Stimulated activated CD8-positive, alpha-beta memory T cell treated with anti-CD3 and anti-CD28 coated beads, Interleukin-12 subunit alpha, Interleukin-12 subunit beta, amount 100 ng/mL, for 24 hours (primary cell): ENCODE data around the gene MAPKAP1.
"Not testable (repeated sequence)": the region's sequence is repeated elsewhere in the genome, so short reads cannot be mapped to it uniquely, and the experiment has no call there.

ENCODE experiments used
- DNase-seq: peaks from one replicate; pipeline ENCODE4 v3.0.0-alpha.2; 2020; ENCODE audit errors: extremely low read depth

Gene MAPKAP1

DNA sequence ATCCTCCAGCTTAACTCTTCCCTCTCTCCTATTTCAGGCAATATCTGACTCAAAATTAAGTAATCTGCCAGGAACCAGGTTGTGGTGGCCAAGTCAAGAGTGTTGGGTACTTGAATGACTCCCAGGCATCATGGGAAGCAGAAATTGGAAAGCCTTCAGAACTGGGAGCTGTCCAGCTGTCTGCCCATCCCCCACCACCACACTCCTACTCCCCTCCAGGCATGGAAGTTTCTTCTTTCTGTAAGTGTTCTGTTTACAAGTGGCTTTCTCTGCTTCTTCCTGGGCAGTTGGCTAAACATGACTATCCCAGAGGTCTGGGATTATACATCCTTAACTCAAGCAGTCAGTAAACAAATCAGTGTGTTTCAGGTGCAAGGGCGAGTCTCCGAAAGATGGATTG lies 25.6 kb upstream of the MAPKAP1 start:
- DNase-seq = no peak

DNA sequence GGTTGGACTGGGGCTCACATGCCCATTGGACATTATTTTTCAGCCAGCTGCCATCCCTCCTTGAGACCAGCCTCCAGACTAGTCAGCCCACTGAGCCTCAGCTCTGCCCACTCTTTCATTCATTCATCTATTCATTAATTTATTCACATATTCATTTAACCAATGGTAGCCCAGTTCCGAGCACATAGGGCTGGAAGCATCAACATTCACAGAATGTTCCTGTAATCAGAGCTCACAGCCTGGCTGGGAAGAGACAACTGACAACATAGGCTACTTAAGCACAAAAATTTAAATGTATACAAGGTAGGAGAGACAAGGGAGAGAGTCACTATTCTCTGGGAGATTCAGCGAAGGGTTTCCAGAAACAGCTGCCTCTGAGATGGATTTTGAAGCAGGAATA lies 23.2 kb upstream of the MAPKAP1 start:
- DNase-seq = no peak

DNA sequence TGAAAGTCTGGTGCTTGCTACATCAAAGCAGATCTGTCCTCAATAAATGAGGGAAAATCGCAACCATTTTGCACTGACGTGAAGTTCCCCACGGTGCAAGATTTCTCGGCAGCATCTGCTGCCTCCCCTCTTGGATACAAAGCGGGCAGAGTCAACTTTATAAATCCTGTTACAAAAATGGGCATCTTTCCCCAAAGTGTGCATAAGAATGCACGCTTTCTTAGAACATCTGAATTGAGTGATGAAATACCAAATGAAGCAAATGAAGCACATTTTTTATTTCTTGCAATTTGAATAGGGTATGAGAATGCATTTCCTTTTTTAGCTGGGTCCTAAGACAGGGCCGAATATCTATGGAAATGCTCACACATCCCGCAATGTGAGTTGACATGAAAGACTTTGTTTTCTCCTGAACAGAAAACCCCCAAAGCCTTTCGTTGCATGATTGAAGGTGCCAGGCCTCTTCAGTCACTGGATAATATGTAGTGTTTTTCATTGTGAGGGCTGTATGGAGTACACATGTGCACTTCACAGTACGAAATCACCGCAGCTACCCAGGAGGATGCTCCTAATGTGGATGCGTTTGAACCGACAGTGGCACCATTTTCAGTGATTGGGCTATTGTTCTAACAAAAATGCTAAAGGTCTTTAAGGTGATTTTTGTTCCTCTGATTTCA lies 19.6 kb upstream of the MAPKAP1 start:
- DNase-seq = no peak

DNA sequence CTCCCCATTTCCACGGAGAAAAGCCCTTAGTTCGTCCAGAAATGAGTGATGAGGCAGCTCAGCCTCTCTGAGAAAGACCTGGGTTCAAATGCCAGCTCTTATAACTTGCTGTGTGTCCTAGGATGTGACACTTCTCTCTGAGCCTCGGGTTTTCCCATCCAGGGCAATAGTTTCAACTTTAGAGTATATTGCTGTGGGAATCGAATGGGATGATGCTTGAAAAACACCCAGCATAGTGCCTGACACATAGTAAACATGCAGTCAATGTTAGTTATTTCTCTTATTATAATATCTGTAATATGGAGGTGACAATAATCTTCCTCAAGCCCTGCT lies 430 bp upstream of the MAPKAP1 start:
- no peak for DNase-seq

DNA sequence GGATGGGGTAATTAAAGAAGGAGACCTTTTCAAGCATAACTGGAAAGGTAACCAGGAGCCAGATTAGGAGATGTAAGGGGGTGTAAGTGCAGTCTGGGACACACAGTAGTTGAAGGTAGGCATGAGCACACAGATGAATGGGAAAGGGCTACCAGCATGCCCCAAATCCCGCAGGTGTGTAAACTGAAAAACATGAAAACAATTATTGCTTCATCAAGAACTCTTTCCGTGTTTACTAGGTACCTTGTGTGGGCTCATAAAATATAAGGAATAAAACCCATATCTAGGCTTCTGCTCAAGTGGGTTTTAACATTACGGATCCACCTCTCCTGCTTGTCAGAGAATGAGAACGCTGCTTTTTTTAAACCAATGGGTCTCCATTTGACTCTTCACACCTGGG lies 1.1 kb downstream of the MAPKAP1 start:
- no peak for DNase-seq

DNA sequence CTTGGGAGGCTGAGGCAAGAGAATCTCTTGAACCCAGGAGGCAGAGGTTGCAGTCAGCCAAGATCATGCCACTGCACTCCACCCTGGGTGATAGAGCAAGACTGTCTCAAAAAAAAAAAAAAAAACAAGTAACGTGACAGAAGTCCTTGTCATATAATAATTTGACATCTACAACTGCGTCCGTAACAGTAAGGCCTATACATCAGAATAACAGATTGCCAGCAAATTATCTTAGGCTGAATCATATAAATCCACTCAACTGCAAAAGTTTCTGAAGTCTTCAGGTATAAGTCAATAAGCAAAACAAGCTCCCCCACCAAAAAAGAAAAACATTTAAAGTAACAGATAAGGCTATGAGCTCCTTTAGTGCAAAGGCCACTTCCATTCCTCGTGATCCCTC lies 3.3 kb downstream of the MAPKAP1 start:
- DNase-seq = no peak

DNA sequence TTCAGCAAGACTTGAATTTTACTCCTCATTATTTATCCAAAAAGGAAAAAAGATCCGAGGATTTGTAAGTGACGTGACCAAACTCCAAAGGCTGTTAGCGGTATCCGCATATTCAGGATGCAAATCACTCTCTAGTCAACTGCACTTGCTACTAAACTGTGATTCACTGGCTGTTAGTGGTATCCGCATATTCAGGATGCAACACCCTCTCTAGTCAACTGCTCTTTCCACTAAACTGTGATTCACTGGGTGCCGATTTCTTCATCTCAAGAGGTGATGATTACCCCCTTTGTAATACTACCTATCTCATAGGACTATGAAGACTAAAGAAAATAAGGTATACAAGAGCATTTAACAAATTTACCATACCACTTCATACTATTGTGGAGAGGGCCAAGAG lies 5.7 kb downstream of the MAPKAP1 start:
- DNase-seq = no peak

DNA sequence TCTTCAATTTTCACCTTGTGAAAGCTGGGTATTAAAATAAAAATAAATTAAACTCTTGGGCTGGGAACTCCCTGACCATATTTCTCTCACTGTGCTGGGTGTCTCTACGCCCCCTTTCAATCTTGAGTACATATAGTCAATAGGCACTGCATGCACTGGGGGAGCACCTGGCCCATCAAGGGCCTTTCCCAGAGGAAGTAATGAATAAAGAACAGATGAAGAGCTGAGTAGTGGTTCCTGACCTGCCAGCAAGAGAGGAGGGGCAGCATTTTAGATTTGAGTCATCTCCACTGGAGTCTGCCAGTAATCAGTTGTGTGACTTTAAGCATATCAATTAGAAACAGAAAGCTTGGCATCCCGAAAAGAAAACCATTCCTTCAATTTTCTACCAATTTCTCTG lies 6.2 kb downstream of the MAPKAP1 start:
- no peak for DNase-seq

DNA sequence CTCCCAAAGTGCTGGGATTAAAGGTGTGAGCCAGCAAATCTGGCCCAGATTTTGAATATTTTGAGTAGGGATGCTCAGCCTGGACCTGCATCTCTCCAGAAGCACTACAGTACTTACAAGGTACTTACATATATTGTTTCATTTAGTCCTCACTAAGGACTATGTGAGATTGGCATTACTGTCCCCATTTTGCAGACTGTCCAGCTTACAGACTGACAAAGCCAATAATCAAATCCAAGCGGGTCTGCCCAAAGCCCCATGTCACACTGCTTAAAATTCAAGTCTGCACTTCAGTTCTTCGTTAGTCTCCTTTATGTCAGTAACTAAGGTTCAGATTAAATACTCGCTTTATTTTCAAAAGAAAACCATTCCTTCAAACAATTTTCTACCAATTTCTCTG lies 7.1 kb downstream of the MAPKAP1 start:
- DNase-seq = no peak

DNA sequence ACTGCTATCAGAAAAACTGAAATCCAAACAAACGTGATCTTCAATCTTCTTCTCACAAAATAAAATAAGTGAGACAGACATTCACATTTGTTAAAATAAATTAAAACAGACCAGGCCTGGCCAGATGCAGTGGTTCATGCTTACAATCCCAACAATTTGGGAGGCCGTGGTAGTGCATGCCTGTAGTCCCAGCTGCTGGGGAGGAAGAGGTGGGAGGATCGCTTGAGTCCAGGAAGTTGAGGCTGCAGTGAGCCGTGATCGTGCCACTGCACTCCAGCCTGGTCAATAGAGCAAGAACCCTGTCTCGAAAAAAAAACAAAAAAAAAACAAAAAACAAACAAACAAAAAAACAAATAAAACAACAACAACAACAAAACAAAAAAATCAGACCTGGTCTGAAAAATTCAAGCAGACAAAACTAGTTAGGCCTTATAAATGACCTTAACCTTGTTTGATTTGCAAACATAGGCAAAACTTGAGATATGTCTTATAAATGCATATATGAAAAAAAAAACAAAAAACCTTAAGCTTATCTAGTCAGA lies 10.8 kb downstream of the MAPKAP1 start:
- no peak for DNase-seq

DNA sequence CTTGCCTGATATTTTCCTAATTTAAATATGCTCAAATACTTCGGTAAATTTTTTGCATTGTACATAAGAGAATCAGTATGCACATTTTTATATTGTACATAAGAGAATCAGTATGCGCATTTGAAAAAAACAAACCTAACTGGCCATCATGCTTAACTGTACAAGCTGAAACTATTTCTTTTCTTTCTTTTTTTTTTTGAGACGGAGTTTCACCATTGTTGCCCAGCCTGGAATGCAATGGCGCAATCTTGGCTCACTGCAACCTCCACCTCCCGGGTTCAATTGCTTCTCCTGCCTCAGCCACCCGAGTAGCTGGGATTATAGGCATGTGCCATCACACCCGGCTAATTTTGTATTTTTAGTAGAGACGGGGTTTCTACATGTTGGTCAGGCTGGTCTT lies 11.5 kb downstream of the MAPKAP1 start:
- DNase-seq = not testable (repeated sequence)

DNA sequence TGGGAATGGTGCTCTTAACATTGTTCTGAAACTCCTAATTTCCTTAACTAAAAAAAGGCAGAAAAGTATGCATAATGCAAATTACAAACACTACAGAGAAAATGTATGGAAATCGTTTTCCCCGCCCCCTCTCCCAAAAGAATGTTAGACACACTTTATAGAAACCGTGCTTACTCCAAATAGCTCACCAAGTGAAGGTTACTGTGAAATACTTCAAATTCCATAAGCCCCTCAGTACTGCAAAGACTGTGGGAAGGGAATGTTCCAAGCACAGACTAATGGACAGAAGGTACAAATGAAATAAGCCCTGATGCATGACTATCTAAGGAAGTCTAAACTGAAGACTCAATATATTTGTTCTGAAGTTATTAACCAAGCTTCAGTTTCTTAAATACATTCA lies 12.5 kb downstream of the MAPKAP1 start:
- no peak for DNase-seq

DNA sequence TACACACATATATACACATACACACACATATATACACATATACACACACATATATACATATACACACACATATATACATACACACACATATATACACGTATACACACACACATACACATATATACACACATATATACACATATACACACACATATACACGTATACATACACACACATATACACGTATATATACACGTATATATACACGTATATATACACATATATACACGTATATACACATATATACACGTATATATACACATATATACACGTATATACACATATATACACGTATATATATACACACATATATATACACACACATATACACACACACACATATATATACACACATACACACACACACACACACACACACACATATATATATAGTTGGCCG lies 13.5 kb downstream of the MAPKAP1 start:
- not testable (repeated sequence) for DNase-seq

DNA sequence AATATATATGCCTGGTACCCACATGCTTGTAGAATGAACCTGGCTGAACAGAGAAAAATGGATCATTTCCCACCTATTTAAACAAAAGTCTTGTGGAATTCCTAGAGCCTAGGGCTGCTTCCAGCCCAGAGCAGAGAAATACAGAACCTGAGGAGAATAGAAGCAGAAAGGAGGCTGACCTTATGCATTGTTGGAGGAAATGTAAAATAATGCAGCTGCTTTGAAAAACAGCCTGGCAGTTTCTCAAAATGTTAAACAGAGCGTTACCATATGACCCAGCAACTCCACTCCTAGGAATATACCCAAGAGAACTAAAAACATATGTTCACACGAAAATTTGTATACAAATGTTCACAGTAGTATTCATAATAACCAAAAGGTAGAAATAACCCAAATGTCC lies 15.1 kb downstream of the MAPKAP1 start:
- DNase-seq = no peak

DNA sequence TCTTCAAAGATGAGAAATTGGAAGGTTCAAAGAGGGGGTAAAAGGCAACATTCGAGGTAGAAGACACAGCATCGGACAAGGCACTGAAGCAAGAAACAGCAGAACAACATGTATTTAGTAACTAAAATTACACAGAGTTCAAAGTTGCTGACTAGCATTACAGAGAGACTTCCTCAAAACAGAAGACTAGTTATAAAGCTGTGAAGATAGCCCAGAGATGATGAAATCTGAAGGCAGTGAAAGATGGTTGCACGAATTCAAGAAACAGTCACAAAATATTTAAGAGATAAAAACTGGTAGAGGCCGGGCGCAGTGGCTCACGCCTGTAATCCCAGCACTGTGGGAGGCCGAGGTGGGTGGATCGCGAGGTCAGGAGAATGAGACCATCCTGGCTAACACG lies 16.3 kb downstream of the MAPKAP1 start:
- no peak for DNase-seq

DNA sequence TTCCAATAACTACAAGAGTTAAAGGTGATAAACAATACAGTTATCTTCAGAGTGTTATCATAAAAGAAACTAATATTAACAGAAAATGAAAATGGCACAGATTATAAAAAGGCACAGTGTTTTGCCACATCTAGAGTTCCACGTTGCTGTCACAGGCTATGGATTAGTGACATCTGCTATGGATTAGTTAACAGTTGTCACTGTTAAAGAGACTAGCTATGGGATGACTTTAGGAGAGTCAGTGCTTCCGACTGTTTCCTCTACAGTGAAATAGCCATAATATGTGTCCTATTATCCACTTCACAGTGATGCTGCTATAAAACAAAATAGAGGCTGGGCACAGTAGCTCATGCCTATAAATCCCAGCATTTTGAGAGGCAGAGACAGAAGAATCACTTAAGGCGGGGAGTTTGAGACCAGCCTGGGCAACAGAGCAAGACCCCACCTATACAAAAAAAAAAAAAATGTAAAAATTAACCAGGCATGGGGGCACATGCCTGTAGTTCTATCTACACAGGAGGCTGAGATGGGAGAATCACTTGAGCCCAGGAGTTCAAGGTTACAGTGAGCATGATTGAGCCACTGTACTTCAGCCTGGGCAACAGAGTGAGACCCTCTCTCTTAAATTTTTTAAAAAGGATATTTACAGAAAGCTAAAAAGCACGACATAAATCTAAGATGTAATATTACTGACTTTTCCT lies 19.7 kb downstream of the MAPKAP1 start:
- DNase-seq = no peak

DNA sequence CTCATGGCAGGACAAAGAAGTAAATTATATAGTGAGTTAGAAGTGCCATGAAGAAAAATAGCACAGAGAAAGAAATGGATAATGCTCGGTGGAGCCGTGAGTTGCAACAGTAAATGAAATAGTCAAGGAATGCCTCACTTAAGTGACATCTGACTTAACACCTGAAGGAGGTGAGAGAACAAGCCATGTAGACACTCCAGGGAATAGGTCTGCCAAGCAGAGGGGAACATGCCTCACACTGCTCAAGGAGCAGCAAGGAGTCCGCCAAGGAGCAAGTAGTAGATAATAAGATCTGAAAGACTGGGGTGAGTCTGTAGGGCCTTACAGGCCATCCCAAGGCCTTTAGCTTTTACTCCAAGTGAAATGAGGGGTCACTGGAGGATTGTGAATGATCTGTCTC lies 21.8 kb downstream of the MAPKAP1 start:
- DNase-seq = no peak

DNA sequence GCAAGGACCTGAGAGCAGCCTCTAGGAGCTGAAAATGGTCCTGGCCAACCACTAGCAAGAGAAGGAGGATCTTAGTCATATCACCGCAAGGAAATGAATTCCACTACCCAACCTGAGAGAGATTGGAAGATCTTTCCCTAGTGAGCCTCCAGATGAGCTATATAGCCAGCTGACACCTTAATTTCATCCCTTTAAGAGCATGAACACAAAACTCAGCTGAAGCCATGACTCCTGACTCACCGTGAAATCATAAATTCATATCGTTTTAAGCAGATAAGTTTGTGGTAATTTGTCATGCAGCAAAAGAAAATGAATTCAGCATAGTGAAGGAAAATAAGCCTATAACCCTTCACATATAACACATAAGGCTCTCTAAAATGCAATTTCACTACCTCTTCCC lies 23.5 kb downstream of the MAPKAP1 start:
- no peak for DNase-seq

DNA sequence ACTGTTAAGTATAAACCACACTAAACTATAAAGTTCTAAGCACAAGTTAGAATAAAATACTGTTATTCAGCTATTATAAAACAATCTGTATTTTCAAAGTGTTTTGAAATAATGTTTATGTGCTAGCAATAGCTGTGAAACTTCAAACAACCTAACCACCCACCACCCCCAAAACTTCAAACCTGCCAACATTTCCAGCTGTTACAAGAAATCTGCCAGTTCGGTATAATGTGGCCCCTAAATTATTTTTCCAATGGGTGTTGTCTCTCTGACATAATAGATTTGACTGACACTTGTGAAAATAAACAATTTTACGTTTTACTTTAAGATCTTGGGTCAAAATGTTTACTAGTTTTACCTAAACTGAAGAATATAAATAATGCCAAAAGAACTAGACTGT lies 24.7 kb downstream of the MAPKAP1 start:
- DNase-seq = no peak

DNA sequence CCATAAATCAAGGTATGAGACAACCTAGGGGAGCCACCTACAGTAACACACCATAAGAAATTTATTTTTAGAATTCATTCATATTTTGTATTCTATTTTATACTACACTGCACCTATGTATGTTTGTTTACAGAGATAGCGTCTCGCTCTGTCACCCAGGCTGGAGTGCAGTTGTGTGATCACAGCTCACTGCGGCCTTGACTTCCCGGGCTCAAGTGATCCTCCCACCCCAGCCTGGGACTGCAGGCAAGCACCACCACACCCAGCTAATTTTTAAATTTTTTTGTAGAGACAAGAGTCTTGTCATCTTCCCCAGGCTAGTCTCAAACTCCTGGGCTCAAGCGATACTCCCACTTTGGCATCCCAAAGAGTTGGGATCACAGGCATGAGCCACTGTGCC lies 25.4 kb downstream of the MAPKAP1 start:
- no peak for DNase-seq

DNA sequence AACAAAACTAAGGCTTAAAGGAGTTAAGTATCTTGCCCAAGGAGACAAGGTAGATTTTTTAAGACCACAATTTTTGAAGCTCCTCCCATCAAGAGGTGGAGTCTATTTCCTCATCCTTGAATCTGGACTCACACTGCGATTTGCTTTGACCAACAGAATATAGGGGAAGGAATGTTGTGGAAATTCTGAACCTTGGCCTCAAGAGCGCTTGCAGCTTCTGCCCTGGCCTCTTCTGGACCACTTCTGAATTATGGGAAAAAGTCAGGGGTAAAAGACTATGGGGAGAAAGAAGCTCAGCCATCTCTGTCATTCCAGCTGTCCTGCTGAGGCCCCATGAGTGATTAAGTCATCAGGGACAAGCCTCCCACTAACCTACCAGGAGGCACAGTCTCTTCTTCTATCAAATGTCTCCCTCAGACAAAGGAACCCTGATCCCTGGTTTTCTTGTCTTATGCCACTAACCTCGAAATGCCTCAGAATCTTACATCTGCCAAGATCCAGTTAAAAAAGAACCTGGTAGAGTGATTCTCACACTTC lies 25.9 kb downstream of the MAPKAP1 start:
- DNase-seq = no peak

DNA sequence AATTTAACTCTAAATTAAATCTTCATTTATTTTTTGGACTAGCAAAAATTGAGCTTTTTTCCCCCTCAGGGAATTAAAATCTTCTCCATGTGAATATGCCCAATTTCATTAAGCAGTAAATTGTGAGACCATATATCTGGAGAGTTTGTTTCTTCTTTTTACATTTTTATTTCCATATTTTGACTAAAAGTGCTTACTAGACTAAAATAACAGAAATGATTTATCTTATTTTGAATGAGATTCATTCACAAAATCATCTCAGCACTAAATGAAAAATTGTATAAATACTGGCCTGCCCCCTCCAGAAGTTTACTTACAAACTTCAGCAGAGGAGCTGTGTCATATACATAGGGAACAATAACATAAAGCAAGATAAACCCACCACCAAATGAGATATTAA lies 26.6 kb downstream of the MAPKAP1 start:
- DNase-seq = no peak

DNA sequence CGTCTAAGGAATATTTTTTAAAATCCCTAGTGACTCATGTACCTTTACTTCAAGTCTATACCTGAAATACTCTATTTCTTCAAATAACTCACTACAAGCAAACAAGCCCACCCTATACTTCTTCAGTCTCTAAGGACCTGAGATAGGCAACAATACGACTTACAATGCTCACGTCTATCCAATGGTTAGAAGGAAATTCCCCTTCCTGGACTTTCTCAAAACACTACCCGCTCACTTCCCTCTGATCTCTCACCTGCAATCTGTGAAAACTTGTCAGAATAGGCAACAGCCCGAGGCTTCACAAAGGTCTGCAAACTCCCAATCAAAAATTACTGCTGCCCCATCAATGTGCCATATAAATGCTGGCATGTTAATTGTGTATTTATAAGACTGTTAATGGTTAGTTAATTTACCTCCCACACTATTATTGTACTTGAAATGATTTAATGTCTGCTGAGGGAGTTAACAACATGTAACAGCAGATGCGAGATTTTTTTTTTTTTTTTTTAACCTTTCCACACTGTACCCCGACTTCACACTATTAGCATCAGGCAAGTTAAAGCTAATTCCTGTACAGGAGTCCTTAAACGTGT lies 27.3 kb downstream of the MAPKAP1 start:
- no peak for DNase-seq
